Neural cell (in vitro differentiated cells): Measurements from ENCODE around the gene OVAAL. TPM values are rescaled to one million over a fixed set of nuclear protein-coding genes. Genes with fewer than 3 reads are reported as not detected.

Experiments
- H2AFZ ChIP-seq: fragments of 200-600, 300-800 bp; sonication (generic), shearing (Covaris generic); 2 replicates; pipeline ENCODE4 v1.6.0; 2014; ENCODE audit warnings: low read depth, mild to moderate bottlenecking, antibody characterized with exemption, low read length, moderate library complexity
- H3F3A ChIP-seq: fragments of 200-600 bp; shearing (Covaris generic); 2 replicates; pipeline ENCODE4 v1.6.1; 2016; ENCODE audit warnings: mild to moderate bottlenecking, moderate library complexity, mixed read lengths, antibody characterized with exemption, low read length; ENCODE audit not compliant: insufficient read depth, poor library complexity, severe bottlenecking
- H3K27ac ChIP-seq: fragments of 200-600, 300-800 bp; sonication (generic), shearing (Covaris generic); 2 replicates; pipeline ENCODE4 v1.5.1; 2014; ENCODE audit warnings: mild to moderate bottlenecking, low read length, moderate library complexity
- H3K27me3 ChIP-seq: fragments of 300-800, 200-600 bp; sonication (generic), shearing (Covaris generic); 2 replicates; pipeline ENCODE4 v1.6.0; 2014; ENCODE audit warnings: mild to moderate bottlenecking, low read depth, low read length, moderate library complexity; ENCODE audit not compliant: insufficient read depth
- H3K36me3 ChIP-seq: fragments of 300-800, 200-600 bp; sonication (generic), shearing (Covaris generic); 2 replicates; pipeline ENCODE4 v1.5.1; 2014; ENCODE audit warnings: mild to moderate bottlenecking, antibody characterized with exemption, low read length, moderate library complexity; ENCODE audit not compliant: insufficient read depth
- H3K4me2 ChIP-seq: fragments of 300-800, 200-600 bp; sonication (generic), shearing (Covaris generic); 2 replicates; pipeline ENCODE4 v1.6.0; 2014; ENCODE audit warnings: mild to moderate bottlenecking, low read length
- H3K4me3 ChIP-seq: fragments of 300-800, 200-600 bp; sonication (generic), shearing (Covaris generic); 2 replicates; pipeline ENCODE4 v1.5.1; 2014; ENCODE audit warnings: mild to moderate bottlenecking, low read length, moderate library complexity
- H3K79me2 ChIP-seq: fragments of 200-600 bp; shearing (Covaris generic); replicated peaks from 2 replicates; pipeline ENCODE4 v1.6.0; 2014; ENCODE audit warnings: mild to moderate bottlenecking, low read length, moderate library complexity; ENCODE audit not compliant: insufficient read depth
- H3K9ac ChIP-seq: fragments of 300-800, 200-600 bp; sonication (generic), shearing (Covaris generic); 2 replicates; pipeline ENCODE4 v1.6.1; 2016; ENCODE audit warnings: mild to moderate bottlenecking, low read length, mixed read lengths
- H3K9me2 ChIP-seq: fragments of 200-600 bp; shearing (Covaris generic); 2 replicates; pipeline ENCODE4 v1.6.1; 2016; ENCODE audit warnings: mild to moderate bottlenecking, low read length, mixed read lengths; ENCODE audit not compliant: insufficient read depth
- H3K9me3 ChIP-seq: fragments of 200-600, 300-800 bp; sonication (generic), shearing (Covaris generic); 2 replicates; pipeline ENCODE4 v1.6.1; 2016; ENCODE audit warnings: mild to moderate bottlenecking, mixed run types, low read length, moderate library complexity, mixed read lengths
- H4K20me1 ChIP-seq: fragments of 200-600 bp; shearing (Covaris generic); 2 replicates; pipeline ENCODE4 v1.6.1; 2016; ENCODE audit warnings: mild to moderate bottlenecking, mixed run types; ENCODE audit not compliant: insufficient read depth
- EP300 ChIP-seq: fragments of 450-650 bp; conservative IDR thresholded peaks from 2 replicates; pipeline ENCODE4 v1.6.1; 2014; ENCODE audit warnings: antibody characterized with exemption, mild to moderate bottlenecking, moderate library complexity; ENCODE audit not compliant: poor library complexity, severe bottlenecking
- EZH2 ChIP-seq: fragments of 200-600, 300-800 bp; shearing (Covaris generic), sonication (generic); IDR thresholded peaks from 2 replicates; pipeline ENCODE4 v1.6.1; 2014; ENCODE audit warnings: antibody characterized with exemption, low read length, borderline replicate concordance, mild to moderate bottlenecking; ENCODE audit not compliant: insufficient read depth, poor library complexity, severe bottlenecking
- MXI1 ChIP-seq: fragments of 450-650 bp; conservative IDR thresholded peaks from 2 replicates; pipeline ENCODE4 v1.6.1; 2014; ENCODE audit warnings: antibody characterized with exemption, mild to moderate bottlenecking; ENCODE audit not compliant: poor library complexity, severe bottlenecking
- POLR2AphosphoS5 ChIP-seq: IDR thresholded peaks from 2 replicates; pipeline ENCODE4 v1.6.1; 2012
- RAD21 ChIP-seq: fragments of 450-650 bp; conservative IDR thresholded peaks from 2 replicates; pipeline ENCODE4 v1.6.1; 2014; ENCODE audit warnings: antibody characterized with exemption, mild to moderate bottlenecking, moderate library complexity
- SMC3 ChIP-seq: fragments of 450-650 bp; conservative IDR thresholded peaks from 2 replicates; pipeline ENCODE4 v1.6.1; 2014; ENCODE audit warnings: antibody characterized with exemption, mild to moderate bottlenecking, moderate library complexity; ENCODE audit not compliant: poor library complexity
- TAF1 ChIP-seq: IDR thresholded peaks from 2 replicates; pipeline ENCODE4 v1.6.1; 2012; ENCODE audit warnings: low read depth
- polyA plus RNA-seq: library from polyadenylated mRNA; depleted of rRNA; stranded (reverse); fragments of >200 nt; gene quantifications from 2 replicates; pipeline ENCODE4 v1.2.3, GENCODE V29; 2014
- TF ChIP-seq, protein P1 (sequence below): fragments of 450-650 bp; IDR thresholded peaks from 2 replicates; pipeline ENCODE4 v1.5.1; 2014; ENCODE audit warnings: antibody characterized with exemption, mild to moderate bottlenecking, moderate library complexity; ENCODE audit not compliant: poor library complexity, severe bottlenecking
- TF ChIP-seq, protein P2 (sequence below): IDR thresholded peaks from 2 replicates; pipeline ENCODE4 v1.6.1; 2012; ENCODE audit warnings: borderline replicate concordance

Gene OVAAL
- polyA plus RNA-seq, 1 donor from 2014 or later: not detected

DNA sequence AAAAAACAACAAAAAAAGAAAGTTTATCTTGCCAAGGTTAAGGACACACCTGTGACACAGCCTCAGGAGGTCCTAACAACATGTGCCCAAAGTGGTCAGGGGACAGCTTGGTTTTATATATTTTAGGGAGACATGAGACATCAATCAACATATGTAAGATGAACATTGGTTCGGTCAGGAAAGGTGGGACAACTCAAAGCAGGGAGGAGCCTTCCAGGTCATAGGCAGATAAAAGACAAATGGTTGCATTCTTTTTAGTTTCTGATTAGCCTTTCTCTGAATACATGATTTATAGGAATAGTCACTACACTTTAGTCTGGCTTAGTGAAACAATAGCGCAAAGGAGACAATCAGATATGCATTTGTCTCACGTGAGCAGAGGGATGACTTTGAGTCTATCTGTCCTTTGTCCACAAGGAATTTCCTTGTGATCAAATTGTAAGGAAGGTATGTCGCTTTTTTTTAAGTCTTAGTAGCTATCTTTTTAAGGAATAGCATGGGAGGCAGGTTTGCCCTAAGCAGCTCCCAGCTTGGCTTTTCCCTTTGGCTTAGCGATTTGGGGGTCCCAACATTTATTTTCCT, 23.3 kb upstream of the OVAAL start:
- H3K4me3 ChIP-seq: no peak overlapping the region
- no peak overlapping the region for H3K27ac ChIP-seq
- no peaks in the 10 kb centered on the region for H4K20me1 ChIP-seq
- no peaks in the 10 kb centered on the region for H3K36me3 ChIP-seq
- no peaks in the 10 kb centered on the region for H3K79me2 ChIP-seq
- no peaks in the 10 kb centered on the region for H3K27me3 ChIP-seq
- no peak overlapping the region for H2AFZ ChIP-seq
- TF ChIP-seq MXI1 (no peak), EZH2 (no peak), EP300 (no peak), TAF1 (no peak), SMC3 (no peak), POLR2AphosphoS5 (no peak), RAD21 (no peak)
- TF ChIP-seq, protein P1, sequence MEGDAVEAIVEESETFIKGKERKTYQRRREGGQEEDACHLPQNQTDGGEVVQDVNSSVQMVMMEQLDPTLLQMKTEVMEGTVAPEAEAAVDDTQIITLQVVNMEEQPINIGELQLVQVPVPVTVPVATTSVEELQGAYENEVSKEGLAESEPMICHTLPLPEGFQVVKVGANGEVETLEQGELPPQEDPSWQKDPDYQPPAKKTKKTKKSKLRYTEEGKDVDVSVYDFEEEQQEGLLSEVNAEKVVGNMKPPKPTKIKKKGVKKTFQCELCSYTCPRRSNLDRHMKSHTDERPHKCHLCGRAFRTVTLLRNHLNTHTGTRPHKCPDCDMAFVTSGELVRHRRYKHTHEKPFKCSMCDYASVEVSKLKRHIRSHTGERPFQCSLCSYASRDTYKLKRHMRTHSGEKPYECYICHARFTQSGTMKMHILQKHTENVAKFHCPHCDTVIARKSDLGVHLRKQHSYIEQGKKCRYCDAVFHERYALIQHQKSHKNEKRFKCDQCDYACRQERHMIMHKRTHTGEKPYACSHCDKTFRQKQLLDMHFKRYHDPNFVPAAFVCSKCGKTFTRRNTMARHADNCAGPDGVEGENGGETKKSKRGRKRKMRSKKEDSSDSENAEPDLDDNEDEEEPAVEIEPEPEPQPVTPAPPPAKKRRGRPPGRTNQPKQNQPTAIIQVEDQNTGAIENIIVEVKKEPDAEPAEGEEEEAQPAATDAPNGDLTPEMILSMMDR: no peak
- TF ChIP-seq, protein P2, sequence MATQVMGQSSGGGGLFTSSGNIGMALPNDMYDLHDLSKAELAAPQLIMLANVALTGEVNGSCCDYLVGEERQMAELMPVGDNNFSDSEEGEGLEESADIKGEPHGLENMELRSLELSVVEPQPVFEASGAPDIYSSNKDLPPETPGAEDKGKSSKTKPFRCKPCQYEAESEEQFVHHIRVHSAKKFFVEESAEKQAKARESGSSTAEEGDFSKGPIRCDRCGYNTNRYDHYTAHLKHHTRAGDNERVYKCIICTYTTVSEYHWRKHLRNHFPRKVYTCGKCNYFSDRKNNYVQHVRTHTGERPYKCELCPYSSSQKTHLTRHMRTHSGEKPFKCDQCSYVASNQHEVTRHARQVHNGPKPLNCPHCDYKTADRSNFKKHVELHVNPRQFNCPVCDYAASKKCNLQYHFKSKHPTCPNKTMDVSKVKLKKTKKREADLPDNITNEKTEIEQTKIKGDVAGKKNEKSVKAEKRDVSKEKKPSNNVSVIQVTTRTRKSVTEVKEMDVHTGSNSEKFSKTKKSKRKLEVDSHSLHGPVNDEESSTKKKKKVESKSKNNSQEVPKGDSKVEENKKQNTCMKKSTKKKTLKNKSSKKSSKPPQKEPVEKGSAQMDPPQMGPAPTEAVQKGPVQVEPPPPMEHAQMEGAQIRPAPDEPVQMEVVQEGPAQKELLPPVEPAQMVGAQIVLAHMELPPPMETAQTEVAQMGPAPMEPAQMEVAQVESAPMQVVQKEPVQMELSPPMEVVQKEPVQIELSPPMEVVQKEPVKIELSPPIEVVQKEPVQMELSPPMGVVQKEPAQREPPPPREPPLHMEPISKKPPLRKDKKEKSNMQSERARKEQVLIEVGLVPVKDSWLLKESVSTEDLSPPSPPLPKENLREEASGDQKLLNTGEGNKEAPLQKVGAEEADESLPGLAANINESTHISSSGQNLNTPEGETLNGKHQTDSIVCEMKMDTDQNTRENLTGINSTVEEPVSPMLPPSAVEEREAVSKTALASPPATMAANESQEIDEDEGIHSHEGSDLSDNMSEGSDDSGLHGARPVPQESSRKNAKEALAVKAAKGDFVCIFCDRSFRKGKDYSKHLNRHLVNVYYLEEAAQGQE: no peak
- no peaks in the 10 kb centered on the region for H3K9me3 ChIP-seq
- H3F3A ChIP-seq: no peaks in the 10 kb centered on the region
- no peak overlapping the region for H3K9ac ChIP-seq
- H3K9me2 ChIP-seq: no peaks in the 10 kb centered on the region
- H3K4me2 ChIP-seq: no peak overlapping the region

DNA sequence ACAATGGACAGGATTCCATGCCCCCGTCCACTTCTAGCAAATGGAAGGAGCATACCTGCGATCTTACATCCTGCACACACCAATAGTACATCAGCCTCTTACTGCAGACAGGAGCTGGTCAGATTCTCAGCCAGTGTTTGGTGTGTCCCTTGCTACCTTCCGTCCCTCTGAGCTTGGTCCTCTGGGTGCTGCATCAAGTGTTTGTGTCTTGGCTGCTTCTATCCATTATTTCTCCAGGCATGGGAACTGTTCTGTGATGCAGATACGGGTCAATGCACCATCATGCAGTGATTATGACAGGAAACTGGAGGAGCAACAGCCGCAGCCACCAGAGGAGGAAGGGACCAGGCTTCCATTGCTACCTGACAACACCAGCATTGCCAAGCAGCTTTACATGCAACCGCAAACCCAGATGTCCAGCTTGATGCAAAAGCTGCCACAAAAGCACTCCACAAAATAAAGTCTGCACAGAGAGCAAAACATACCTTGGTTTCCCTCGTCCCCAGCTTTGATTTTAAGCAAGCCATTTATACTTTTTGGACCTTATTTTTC, 21.9 kb upstream of the OVAAL start:
- Histone ChIP-seq H2AFZ (no peak overlapping the region), H3K9me3 (no peaks in the 10 kb centered on the region), H3K4me3 (no peak overlapping the region), H3K9me2 (no peaks in the 10 kb centered on the region), H3K27ac (no peak overlapping the region), H3K79me2 (no peaks in the 10 kb centered on the region), H3K36me3 (no peaks in the 10 kb centered on the region), H4K20me1 (no peaks in the 10 kb centered on the region), H3K4me2 (no peak overlapping the region), H3K9ac (no peak overlapping the region), H3F3A (no peaks in the 10 kb centered on the region), H3K27me3 (no peaks in the 10 kb centered on the region)
- no peak for TF ChIP-seq RAD21
- TF ChIP-seq EP300: no peak
- TF ChIP-seq SMC3: no peak
- TF ChIP-seq, protein P2: no peak
- no peak for TF ChIP-seq EZH2
- TF ChIP-seq MXI1: no peak
- TF ChIP-seq TAF1: no peak
